GM19468 (cell line): ENCODE data around the gene INO80B.
"Not testable (repeated sequence)": the region's sequence is repeated elsewhere in the genome, so short reads cannot be mapped to it uniquely, and the experiment has no call there.

Experiments used
- ATAC-seq: cut with Tn5 transposase; IDR thresholded peaks from one replicate; pipeline ENCODE4 v1.9.1; 2021; ENCODE audit warnings: mild to moderate bottlenecking, moderate library complexity, moderate number of reproducible peaks; ENCODE audit not compliant: unreplicated experiment; ENCODE audit errors: extremely low read depth

Gene INO80B

GRCh38 chr2:74444498-74445318, 10.2 kb upstream of the INO80B start:
- ATAC-seq: no peak

- ATAC-seq: no peak
Observed at GRCh38 chr2:74447230-74447999, 7.5 kb upstream of the INO80B start.

GRCh38 chr2:74448771-74449170, 6.1 kb upstream of the INO80B start:
- no peak for ATAC-seq

- ATAC-seq: no peak
Observed at GRCh38 chr2:74450570-74451190, 4.2 kb upstream of the INO80B start.

- no peak for ATAC-seq
Observed at GRCh38 chr2:74457129-74457548, 2.3 kb downstream of the INO80B start.

GRCh38 chr2:74457549-74458131, 2.8 kb downstream of the INO80B start:
- no peak for ATAC-seq

GRCh38 chr2:74458132-74458937, 3.4 kb downstream of the INO80B start, which contains the start of gene WBP1:
Gene WBP1 (plus strand): TSS chr2:74458438. CDS start chr2:74458603, 165 bp downstream.
- ATAC-seq: peak; percentile 81

- ATAC-seq: no peak
Observed at GRCh38 chr2:74458938-74459363, 4.1 kb downstream of the INO80B start.

- ATAC-seq: not testable (repeated sequence)
Observed at GRCh38 chr2:74459503-74460118, 4.7 kb downstream of the INO80B start.

GRCh38 chr2:74460187-74460586, 5.3 kb downstream of the INO80B start:
- not testable (repeated sequence) for ATAC-seq

GRCh38 chr2:74461187-74462053, 6.5 kb downstream of the INO80B start:
- ATAC-seq: no peak

GRCh38 chr2:74462054-74462785, 7.3 kb downstream of the INO80B start:
- no peak for ATAC-seq

GRCh38 chr2:74462786-74463105, 7.9 kb downstream of the INO80B start:
- ATAC-seq: no peak

GRCh38 chr2:74464406-74464805, 9.5 kb downstream of the INO80B start:
- no peak for ATAC-seq

- ATAC-seq: not testable (repeated sequence)
Observed at GRCh38 chr2:74470742-74471141, 15.9 kb downstream of the INO80B start.

- ATAC-seq: no peak
Observed at GRCh38 chr2:74471332-74472065, 16.6 kb downstream of the INO80B start.
